ENCODE results near the gene AFF3. TPM values are rescaled to one million over a fixed set of nuclear protein-coding genes. Genes with fewer than 3 reads are reported as not detected.

Gene AFF3
- total RNA-seq, 5 donors from 2014 or later (not counting 1 experiment from before 2014, with no cell fraction given), result 9.9 to 23.5 (median 11.5) TPM

DNA sequence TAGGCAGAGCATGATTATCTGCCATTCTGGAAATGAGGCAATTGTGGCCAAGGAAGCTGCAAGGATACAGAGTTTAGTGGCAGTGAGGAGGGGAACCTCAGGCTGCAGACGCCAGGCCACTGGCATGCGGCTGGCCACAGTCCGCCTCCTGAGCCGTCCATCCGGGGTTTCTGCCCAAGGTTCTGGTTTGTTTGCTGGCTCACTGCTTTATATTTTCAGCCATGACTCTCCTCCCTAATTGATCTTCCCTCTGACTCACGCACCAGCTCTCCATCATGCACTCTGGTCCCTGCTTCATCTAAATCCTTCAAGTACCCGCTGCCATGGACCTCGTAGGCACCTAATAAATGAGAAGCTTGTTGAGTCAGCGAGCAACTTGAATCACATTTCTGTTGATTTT, 544.8 kb downstream of the AFF3 start:
- ChIA-PET CTCF (interaction anchor here in 1 of 2 donors (0.5 kb wide), 1 partner anchor 797 kb away, joined by 4 read pairs; no protein-coding TSS in a partner anchor), POLR2A (no interaction called here)
- H3K4me3 ChIP-seq (ENCODE audit: control insufficient read depth in 1 of 2, extremely low read depth in 1 of 2, low read length in 1 of 2), result no peak overlapping the region
- ATAC-seq (replicated peaks in 1 of 4), result no peak
- DNase-seq, result no peak
- H3K36me3 Mint-ChIP-seq, result no peaks in the 10 kb centered on the region
- H3K27ac Mint-ChIP-seq, result no peak overlapping the region
- H3K27ac ChIP-seq (ENCODE audit: low read length), result no peak overlapping the region
- peaks cover 0 to 5% of the 10 kb centered on the region in 2 experiments for H3K27me3 ChIP-seq (replicated peaks in 1 of 2; ENCODE audit: control insufficient read depth in 2 of 2, extremely low read depth in 1 of 2, insufficient read depth in 2 of 2, low read length in 1 of 2)
- no peaks in the 10 kb centered on the region for H3K4me1 ChIP-seq (ENCODE audit: control insufficient read depth in 1 of 2, extremely low read depth in 1 of 2, insufficient read depth in 2 of 2, low read length in 2 of 2)
- no peak overlapping the region for H3K4me3 Mint-ChIP-seq
- H3K27me3 Mint-ChIP-seq, result no peaks in the 10 kb centered on the region
- 91% methylated on average over 8 of the region's 9 CpGs for WGBS (ENCODE audit: insufficient coverage)
- H3K9me3 ChIP-seq, result no peaks in the 10 kb centered on the region
- H3K9me3 Mint-ChIP-seq, result no peaks in the 10 kb centered on the region
- H3K36me3 ChIP-seq (ENCODE audit: control insufficient read depth in 2 of 2, extremely low read depth in 1 of 2, insufficient read depth in 1 of 2, low read length in 1 of 2), result peaks cover 0 to 3% of the 10 kb centered on the region in 2 donors
- H3K4me1 Mint-ChIP-seq, result no peaks in the 10 kb centered on the region

DNA sequence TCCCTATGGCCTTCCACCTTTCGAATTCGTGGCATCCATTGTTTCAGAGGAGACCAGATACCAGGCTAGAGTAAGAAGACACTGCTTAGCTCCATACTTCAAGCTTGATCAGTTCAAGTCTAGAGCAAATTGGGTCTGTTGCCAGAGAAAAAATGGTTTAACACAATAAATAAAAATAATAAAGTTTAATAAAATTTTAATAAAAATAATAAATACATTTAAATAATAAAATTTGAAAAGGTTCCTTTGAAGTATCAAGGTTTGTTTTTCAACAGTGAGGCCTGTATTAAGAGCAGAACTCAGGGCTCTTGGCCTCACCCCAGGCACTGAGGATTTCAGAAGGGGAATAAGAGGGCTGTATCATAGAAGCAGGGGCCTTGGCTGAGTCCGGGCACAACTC, 547.0 kb downstream of the AFF3 start:
- no peaks in the 10 kb centered on the region for H3K9me3 Mint-ChIP-seq
- POLR2A ChIA-PET, result no interaction called here
- H3K9me3 ChIP-seq, result no peaks in the 10 kb centered on the region
- H3K4me3 Mint-ChIP-seq, result no peak overlapping the region
- CTCF ChIA-PET, result no interaction called here
- WGBS (ENCODE audit: insufficient coverage), result 78% methylated on average over 1 of the region's 3 CpGs
- no peaks in the 10 kb centered on the region for H3K4me1 ChIP-seq (ENCODE audit: control insufficient read depth in 1 of 2, extremely low read depth in 1 of 2, insufficient read depth in 2 of 2, low read length in 2 of 2)
- H3K4me1 Mint-ChIP-seq, result no peaks in the 10 kb centered on the region
- no peak overlapping the region for H3K27ac ChIP-seq (ENCODE audit: low read length)
- H3K27me3 Mint-ChIP-seq, result no peaks in the 10 kb centered on the region
- no peaks in the 10 kb centered on the region for H3K36me3 Mint-ChIP-seq
- no peaks in the 10 kb centered on the region for H3K27me3 ChIP-seq (replicated peaks in 1 of 2; ENCODE audit: control insufficient read depth in 2 of 2, extremely low read depth in 1 of 2, insufficient read depth in 2 of 2, low read length in 1 of 2)
- peaks cover 0 to 3% of the 10 kb centered on the region in 2 donors for H3K36me3 ChIP-seq (ENCODE audit: control insufficient read depth in 2 of 2, extremely low read depth in 1 of 2, insufficient read depth in 1 of 2, low read length in 1 of 2)
- ATAC-seq (replicated peaks in 1 of 4) (no peak), DNase-seq (no peak)
- H3K27ac Mint-ChIP-seq, result no peak overlapping the region
- no peak overlapping the region for H3K4me3 ChIP-seq (ENCODE audit: control insufficient read depth in 1 of 2, extremely low read depth in 1 of 2, low read length in 1 of 2)

- ATAC-seq (replicated peaks in 1 of 4), result no peak
- no peaks in the 10 kb centered on the region for H3K9me3 Mint-ChIP-seq
- no peak for DNase-seq
- H3K4me1 ChIP-seq (ENCODE audit: control insufficient read depth in 1 of 2, extremely low read depth in 1 of 2, insufficient read depth in 2 of 2, low read length in 2 of 2), result no peaks in the 10 kb centered on the region
- H3K4me3 Mint-ChIP-seq, result no peak overlapping the region
- no peak overlapping the region for H3K27ac Mint-ChIP-seq
- H3K27me3 ChIP-seq (replicated peaks in 1 of 2; ENCODE audit: control insufficient read depth in 2 of 2, extremely low read depth in 1 of 2, insufficient read depth in 2 of 2, low read length in 1 of 2), result no peaks in the 10 kb centered on the region
- WGBS (ENCODE audit: insufficient coverage), result 97% methylated on average over 45 of the region's 54 CpGs
- H3K9me3 ChIP-seq, result no peaks in the 10 kb centered on the region
- H3K27ac ChIP-seq (ENCODE audit: low read length), result no peak overlapping the region
- no peaks in the 10 kb centered on the region for H3K36me3 Mint-ChIP-seq
- peaks cover 0 to 3% of the 10 kb centered on the region in 2 donors for H3K36me3 ChIP-seq (ENCODE audit: control insufficient read depth in 2 of 2, extremely low read depth in 1 of 2, insufficient read depth in 1 of 2, low read length in 1 of 2)
- no peak overlapping the region for H3K4me3 ChIP-seq (ENCODE audit: control insufficient read depth in 1 of 2, extremely low read depth in 1 of 2, low read length in 1 of 2)
- H3K4me1 Mint-ChIP-seq, result no peaks in the 10 kb centered on the region
- POLR2A ChIA-PET, result no interaction called here
- no peaks in the 10 kb centered on the region for H3K27me3 Mint-ChIP-seq
- CTCF ChIA-PET, result no interaction called here
Measured at GRCh38 chr2:99593692-99594427, 548.5 kb downstream of the AFF3 start.

- no peaks in the 10 kb centered on the region for H3K4me1 Mint-ChIP-seq
- H3K27ac Mint-ChIP-seq, result no peak overlapping the region
- no peak for ATAC-seq (replicated peaks in 1 of 4)
- WGBS (ENCODE audit: insufficient coverage), result no CpG with 5 or more reads among the region's 3 CpGs
- no peaks in the 10 kb centered on the region for H3K27me3 Mint-ChIP-seq
- H3K9me3 Mint-ChIP-seq, result no peaks in the 10 kb centered on the region
- peaks cover 3% of the 10 kb centered on the region for H3K36me3 Mint-ChIP-seq
- DNase-seq, result no peak
- H3K4me3 Mint-ChIP-seq, result no peak overlapping the region
- H3K36me3 ChIP-seq (ENCODE audit: control insufficient read depth in 2 of 2, extremely low read depth in 1 of 2, insufficient read depth in 1 of 2, low read length in 1 of 2), result peaks cover 0 to 6% of the 10 kb centered on the region in 2 donors
- POLR2A ChIA-PET, result no interaction called here
- no peak overlapping the region for H3K4me3 ChIP-seq (ENCODE audit: control insufficient read depth in 1 of 2, extremely low read depth in 1 of 2, low read length in 1 of 2)
- H3K4me1 ChIP-seq (ENCODE audit: control insufficient read depth in 1 of 2, extremely low read depth in 1 of 2, insufficient read depth in 2 of 2, low read length in 2 of 2), result no peaks in the 10 kb centered on the region
- H3K9me3 ChIP-seq, result no peaks in the 10 kb centered on the region
- H3K27ac ChIP-seq (ENCODE audit: low read length), result no peak overlapping the region
- peaks cover 0 to 2% of the 10 kb centered on the region in 2 experiments for H3K27me3 ChIP-seq (replicated peaks in 1 of 2; ENCODE audit: control insufficient read depth in 2 of 2, extremely low read depth in 1 of 2, insufficient read depth in 2 of 2, low read length in 1 of 2)
- CTCF ChIA-PET, result no interaction called here
Measured at GRCh38 chr2:99576775-99577174, 565.6 kb downstream of the AFF3 start.

- H3K36me3 ChIP-seq (ENCODE audit: control insufficient read depth in 2 of 2, extremely low read depth in 1 of 2, insufficient read depth in 1 of 2, low read length in 1 of 2), result peaks cover 0 to 6% of the 10 kb centered on the region in 2 donors
- H3K4me1 ChIP-seq (ENCODE audit: control insufficient read depth in 1 of 2, extremely low read depth in 1 of 2, insufficient read depth in 2 of 2, low read length in 2 of 2), result no peaks in the 10 kb centered on the region
- Mint-ChIP-seq H3K4me1 (no peaks in the 10 kb centered on the region), H3K27ac (no peak overlapping the region), H3K9me3 (no peaks in the 10 kb centered on the region), H3K27me3 (no peaks in the 10 kb centered on the region), H3K4me3 (no peak overlapping the region), H3K36me3 (peaks cover 3% of the 10 kb centered on the region)
- H3K27me3 ChIP-seq (replicated peaks in 1 of 2; ENCODE audit: control insufficient read depth in 2 of 2, extremely low read depth in 1 of 2, insufficient read depth in 2 of 2, low read length in 1 of 2), result peaks cover 0 to 2% of the 10 kb centered on the region in 2 experiments
- CTCF ChIA-PET, result no interaction called here
- H3K9me3 ChIP-seq, result no peaks in the 10 kb centered on the region
- 65% methylated on average over 2 of the region's 11 CpGs for WGBS (ENCODE audit: insufficient coverage)
- POLR2A ChIA-PET, result no interaction called here
- ATAC-seq (replicated peaks in 1 of 4) (no peak), DNase-seq (no peak)
- no peak overlapping the region for H3K4me3 ChIP-seq (ENCODE audit: control insufficient read depth in 1 of 2, extremely low read depth in 1 of 2, low read length in 1 of 2)
- no peak overlapping the region for H3K27ac ChIP-seq (ENCODE audit: low read length)
Measured at GRCh38 chr2:99573634-99574251, 568.6 kb downstream of the AFF3 start.

DNA sequence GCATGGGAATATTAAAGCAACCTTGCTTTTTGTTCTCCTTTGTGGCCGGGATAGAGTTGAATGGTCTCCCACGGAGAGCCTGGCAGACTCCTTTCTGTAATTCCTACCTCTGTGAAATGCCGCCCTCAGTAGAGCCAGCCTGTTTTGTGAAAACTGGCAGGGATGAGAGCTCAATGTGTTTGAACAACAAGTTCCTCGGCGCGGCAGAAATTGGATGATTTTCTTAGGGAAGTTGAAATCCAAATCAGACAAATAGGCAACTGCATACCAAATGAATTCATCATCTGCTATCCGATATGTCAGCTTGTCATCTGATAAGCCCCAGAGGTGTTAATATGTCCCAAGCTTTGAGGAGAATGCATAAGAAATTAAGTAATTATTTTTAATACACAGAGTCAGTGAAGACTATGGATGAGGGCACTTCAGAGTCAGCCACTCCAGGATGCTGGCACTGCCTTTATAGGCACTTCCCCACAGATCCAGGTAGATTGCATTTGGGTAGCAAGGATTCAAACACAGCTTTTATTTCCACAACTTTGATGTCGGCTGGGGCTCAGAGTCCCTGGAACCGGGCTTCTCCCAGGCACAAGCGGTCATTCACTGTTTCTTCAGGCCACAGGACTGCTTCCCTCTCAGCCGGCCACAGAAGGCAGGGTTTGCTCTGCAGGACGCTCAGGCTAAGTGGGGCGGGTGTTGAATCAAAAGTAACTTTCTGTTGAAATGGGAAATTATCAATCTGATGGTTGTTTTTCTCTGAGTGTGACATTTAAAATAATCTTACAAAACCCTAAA, 569.8 kb downstream of the AFF3 start:
- Mint-ChIP-seq H3K4me1 (no peaks in the 10 kb centered on the region), H3K27me3 (no peaks in the 10 kb centered on the region), H3K9me3 (no peaks in the 10 kb centered on the region), H3K36me3 (peaks cover 2% of the 10 kb centered on the region), H3K27ac (no peak overlapping the region), H3K4me3 (no peak overlapping the region)
- no peak for DNase-seq
- H3K9me3 ChIP-seq, result no peaks in the 10 kb centered on the region
- H3K4me1 ChIP-seq (ENCODE audit: control insufficient read depth in 1 of 2, extremely low read depth in 1 of 2, insufficient read depth in 2 of 2, low read length in 2 of 2), result no peaks in the 10 kb centered on the region
- H3K36me3 ChIP-seq (ENCODE audit: control insufficient read depth in 2 of 2, extremely low read depth in 1 of 2, insufficient read depth in 1 of 2, low read length in 1 of 2), result peaks cover 0 to 6% of the 10 kb centered on the region in 2 donors
- no peak overlapping the region for H3K27ac ChIP-seq (ENCODE audit: low read length)
- ATAC-seq (replicated peaks in 1 of 4), result no peak
- H3K27me3 ChIP-seq (replicated peaks in 1 of 2; ENCODE audit: control insufficient read depth in 2 of 2, extremely low read depth in 1 of 2, insufficient read depth in 2 of 2, low read length in 1 of 2), result no peaks in the 10 kb centered on the region
- POLR2A ChIA-PET, result no interaction called here
- WGBS (ENCODE audit: insufficient coverage), result 96% methylated on average over 4 of the region's 13 CpGs
- H3K4me3 ChIP-seq (ENCODE audit: control insufficient read depth in 1 of 2, extremely low read depth in 1 of 2, low read length in 1 of 2), result no peak overlapping the region
- CTCF ChIA-PET, result interaction anchor here (0.6 to 1.2 kb wide), 4 partner anchors 13 to 1482 kb away, joined by 3 to 4 read pairs (median 3); no protein-coding TSS in a partner anchor

Data from T-cell (primary cell).